IPS-18a (cell line): ENCODE measurements around the gene DDC.

ENCODE experiments used
- H3K27ac ChIP-seq: one replicate; pipeline ENCODE4 v1.5.1; 2013; ENCODE audit warnings: low read length
- H3K27me3 ChIP-seq: one replicate; pipeline ENCODE4 v1.6.1; 2013; ENCODE audit warnings: mild to moderate bottlenecking, low read length; ENCODE audit not compliant: control insufficient read depth, insufficient read depth
- H3K36me3 ChIP-seq: one replicate; pipeline ENCODE4 v1.6.1; 2013; ENCODE audit warnings: low read depth, low read length; ENCODE audit not compliant: control insufficient read depth
- H3K4me1 ChIP-seq: one replicate; pipeline ENCODE4 v1.6.1; 2013; ENCODE audit warnings: low read depth, low read length; ENCODE audit not compliant: control insufficient read depth
- H3K4me3 ChIP-seq: one replicate; pipeline ENCODE4 v1.5.1; 2013; ENCODE audit warnings: low read length
- H3K9ac ChIP-seq: one replicate; pipeline ENCODE4 v1.6.1; 2013; ENCODE audit warnings: mild to moderate bottlenecking, low read length, moderate library complexity
- H3K9me3 ChIP-seq: one replicate; pipeline ENCODE4 v1.6.1; 2013; ENCODE audit warnings: low read depth, low read length; ENCODE audit not compliant: control insufficient read depth

DDC gene, protein sequence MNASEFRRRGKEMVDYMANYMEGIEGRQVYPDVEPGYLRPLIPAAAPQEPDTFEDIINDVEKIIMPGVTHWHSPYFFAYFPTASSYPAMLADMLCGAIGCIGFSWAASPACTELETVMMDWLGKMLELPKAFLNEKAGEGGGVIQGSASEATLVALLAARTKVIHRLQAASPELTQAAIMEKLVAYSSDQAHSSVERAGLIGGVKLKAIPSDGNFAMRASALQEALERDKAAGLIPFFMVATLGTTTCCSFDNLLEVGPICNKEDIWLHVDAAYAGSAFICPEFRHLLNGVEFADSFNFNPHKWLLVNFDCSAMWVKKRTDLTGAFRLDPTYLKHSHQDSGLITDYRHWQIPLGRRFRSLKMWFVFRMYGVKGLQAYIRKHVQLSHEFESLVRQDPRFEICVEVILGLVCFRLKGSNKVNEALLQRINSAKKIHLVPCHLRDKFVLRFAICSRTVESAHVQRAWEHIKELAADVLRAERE

DNA sequence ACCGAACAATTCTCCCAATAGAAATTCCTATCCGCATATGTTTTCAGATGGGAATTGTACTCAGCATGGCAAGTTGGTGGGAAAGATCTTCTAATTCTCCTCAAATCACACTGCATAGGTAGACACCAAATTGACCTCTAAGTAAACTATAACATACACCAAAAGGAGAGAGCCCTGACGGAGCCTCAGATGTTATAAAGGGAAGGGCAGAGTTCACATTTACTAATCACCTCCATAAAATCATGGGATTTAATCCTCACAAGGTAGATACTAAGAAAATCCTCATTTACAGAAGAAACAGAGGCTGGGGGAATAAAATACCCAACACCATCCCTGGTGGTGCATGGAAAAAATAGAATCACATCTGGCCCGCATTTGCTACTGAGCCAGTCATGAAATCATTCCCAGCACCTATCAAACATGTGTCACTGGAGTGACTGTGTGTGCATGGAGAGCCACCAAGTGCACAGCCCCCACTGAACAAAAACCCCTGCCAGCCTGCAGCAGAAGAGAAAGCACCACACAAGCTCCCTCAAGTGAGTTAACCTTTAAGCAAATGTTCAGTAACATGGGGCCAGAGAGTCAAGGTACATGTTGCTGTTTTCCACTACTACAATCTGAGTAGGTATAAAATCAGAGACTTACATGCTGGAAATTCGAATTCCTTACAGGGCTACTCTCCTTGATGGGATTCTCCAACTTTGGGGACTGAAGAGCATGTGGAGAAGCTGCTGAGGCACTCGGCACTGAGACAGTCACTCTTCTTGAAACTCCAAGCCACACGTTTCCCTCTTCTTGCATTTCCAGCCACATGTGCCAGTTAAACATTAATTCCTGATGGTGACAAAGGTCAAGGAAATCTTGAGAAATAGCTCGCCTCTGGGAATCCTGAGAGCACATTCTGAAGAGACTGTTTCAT lies at the start of gene DDC:
TSS of gene DDC (minus strand) at position 766 of the 919 bp plus-strand sequence. CDS start 21,320 bp downstream, outside the sequence.
- Histone ChIP-seq H3K4me3 (no peak within 1 kb of the TSS), H3K27ac (no peak within 1 kb of the TSS), H3K27me3 (no peaks in the 10 kb centered on the region)

DNA sequence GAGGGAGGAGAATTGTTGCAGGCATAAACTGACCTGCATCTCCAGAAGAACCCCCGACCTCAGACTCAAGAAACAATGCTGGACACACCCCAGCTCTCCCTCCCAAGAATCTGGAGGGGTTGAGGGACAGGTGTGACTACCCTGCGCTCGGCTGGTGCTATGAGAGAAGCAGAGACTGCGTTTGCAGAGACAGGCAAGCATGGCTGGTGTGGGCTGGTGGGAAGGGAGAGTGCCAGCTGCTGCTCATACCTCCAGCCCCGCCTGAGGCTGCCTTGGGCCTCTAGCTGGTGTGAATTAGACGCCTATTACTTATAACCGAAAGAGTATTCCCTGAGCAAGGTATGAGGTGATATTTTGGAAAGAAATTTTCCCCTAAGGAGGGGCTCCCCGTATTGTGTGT lies 48.3 kb upstream of the DDC start:
- no peak overlapping the region for H3K9ac ChIP-seq
- H3K4me3 ChIP-seq: no peak overlapping the region
- H3K27me3 ChIP-seq: no peaks in the 10 kb centered on the region
- peaks cover 30% of the 10 kb centered on the region for H3K36me3 ChIP-seq
- no peaks in the 10 kb centered on the region for H3K4me1 ChIP-seq
- no peaks in the 10 kb centered on the region for H3K9me3 ChIP-seq
- H3K27ac ChIP-seq: no peak overlapping the region

More for the DNA sequence above, at the start of gene DDC:
- Histone ChIP-seq H3K4me1 (no peaks in the 10 kb centered on the region), H3K9me3 (no peaks in the 10 kb centered on the region), H3K36me3 (no peaks in the 10 kb centered on the region), H3K9ac (no peak within 1 kb of the TSS)

DNA sequence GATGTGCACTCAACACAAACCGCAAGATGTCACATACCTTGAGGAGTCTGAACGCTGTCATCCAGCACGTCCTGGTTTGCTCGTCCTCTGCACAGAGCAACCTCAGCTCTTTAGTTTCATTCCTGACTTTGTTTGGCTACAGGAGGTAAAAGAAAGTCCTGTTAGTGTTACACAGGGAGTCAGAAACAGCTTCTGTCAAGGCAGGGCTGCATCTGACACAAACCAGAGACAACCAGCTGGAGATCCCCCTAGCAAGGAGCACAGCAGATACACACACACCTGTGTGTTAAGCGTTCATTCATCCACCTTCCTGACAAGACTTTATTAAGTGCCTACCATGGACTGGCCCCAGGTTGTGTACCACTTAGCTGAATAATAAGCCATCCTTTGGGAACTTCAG lies 47.5 kb upstream of the DDC start:
- H3K27me3 ChIP-seq: no peaks in the 10 kb centered on the region
- no peaks in the 10 kb centered on the region for H3K4me1 ChIP-seq
- H3K9me3 ChIP-seq: no peaks in the 10 kb centered on the region
- peaks cover 31% of the 10 kb centered on the region for H3K36me3 ChIP-seq
- H3K9ac ChIP-seq: no peak overlapping the region
- H3K4me3 ChIP-seq: no peak overlapping the region
- no peak overlapping the region for H3K27ac ChIP-seq

DNA sequence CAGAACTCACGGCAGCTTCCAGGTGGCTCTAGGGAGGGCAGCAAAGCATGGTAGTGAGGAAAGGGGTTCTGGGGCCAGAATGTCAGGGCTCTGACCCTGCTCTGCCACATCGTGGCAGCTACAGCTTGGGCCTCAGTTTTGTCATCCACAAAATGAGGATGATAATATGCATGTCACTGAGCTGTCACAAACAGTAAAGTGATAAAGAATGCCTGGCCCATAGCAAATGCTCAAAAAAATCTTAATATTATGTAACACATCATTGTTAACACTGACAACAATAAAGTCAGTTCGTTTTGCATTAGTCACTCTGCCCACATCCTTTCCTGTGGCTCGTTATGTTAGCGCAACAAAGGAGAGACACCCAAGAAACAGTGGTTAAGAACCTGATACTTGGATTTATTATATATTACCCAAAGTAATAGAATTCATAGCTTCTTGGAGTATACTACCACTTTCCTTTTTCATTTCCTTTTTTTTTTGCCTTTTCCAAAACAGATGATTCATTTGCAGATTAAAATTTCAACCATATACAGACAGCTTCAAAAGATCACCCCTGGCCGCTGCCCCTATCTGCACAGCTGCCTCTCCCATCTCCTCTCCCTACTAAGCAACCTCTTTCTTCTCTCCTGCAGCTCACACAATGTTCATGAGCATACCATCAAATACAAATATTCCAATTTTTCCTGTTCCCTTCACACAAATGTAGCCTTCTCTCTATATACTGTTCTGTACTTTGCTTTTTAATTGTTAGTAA lies 45.5 kb upstream of the DDC start:
- H3K9ac ChIP-seq: no peak overlapping the region
- H3K27ac ChIP-seq: no peak overlapping the region
- no peaks in the 10 kb centered on the region for H3K4me1 ChIP-seq
- H3K27me3 ChIP-seq: no peaks in the 10 kb centered on the region
- H3K9me3 ChIP-seq: no peaks in the 10 kb centered on the region
- no peak overlapping the region for H3K4me3 ChIP-seq
- peaks cover 48% of the 10 kb centered on the region for H3K36me3 ChIP-seq

DNA sequence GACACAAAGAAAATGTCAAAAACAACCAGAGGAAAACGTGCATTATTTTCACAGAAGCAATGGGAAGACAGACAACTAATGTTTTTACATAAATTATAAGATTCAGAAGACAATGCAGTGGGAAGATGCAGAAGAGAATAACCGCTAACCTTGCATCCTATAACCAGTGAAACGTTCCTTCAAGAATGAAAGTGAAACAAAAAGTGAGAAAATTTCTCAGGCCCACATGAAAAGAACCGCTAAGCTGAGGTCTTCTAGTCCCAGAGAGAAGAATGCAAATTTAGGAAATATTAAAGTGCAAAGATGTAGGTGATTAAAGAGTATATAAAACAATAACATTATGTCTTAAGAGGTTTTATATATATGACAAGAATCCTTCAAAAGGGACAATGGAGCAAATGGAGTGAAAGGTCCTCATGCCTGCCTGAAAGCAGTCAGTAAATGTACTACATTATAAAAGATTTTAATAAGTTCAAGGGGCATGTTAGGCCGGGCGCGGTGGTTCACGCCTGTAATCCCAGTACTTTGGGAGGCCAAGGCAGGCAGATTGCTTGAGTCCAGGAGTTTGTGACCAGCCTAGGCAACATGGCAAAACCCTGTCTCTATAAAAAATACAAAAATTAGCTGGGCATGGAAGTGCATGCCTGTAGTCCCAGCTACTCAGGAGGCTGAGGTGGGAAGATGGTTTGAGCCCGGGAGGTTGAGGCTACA lies 43.1 kb upstream of the DDC start:
- Histone ChIP-seq H3K9me3 (no peaks in the 10 kb centered on the region), H3K27ac (no peak overlapping the region), H3K27me3 (no peaks in the 10 kb centered on the region), H3K4me1 (peaks cover 2% of the 10 kb centered on the region), H3K36me3 (peaks cover 53% of the 10 kb centered on the region), H3K4me3 (no peak overlapping the region), H3K9ac (no peak overlapping the region)

DNA sequence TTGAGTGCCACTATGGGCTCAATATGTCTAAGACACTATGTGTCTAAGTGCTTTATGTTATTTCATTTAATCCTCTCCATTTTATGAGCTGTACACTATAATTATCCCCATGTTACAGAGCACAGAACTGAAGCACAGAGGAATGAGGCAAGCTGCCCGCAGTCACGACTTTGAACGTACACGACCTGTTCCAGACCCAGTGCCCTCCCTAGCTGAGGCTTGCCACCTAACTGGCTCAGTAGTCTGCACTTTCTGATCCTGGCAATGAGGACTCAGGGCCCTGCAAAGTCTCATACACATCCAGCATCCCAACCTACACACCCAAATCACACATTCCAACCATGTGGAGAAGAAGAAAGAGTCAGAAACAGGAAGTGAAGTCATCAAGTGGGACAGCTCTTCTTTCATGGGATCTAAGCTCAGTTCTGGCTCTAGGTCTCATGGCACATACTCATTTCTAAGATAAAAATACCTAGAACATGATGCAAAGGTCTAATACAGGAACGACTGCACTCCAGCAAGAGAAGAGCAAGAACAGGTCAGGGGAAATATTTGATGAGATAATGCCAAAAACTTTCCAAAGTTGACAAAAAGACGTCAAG lies 42.4 kb upstream of the DDC start:
- H3K9me3 ChIP-seq: no peaks in the 10 kb centered on the region
- H3K27ac ChIP-seq: no peak overlapping the region
- H3K27me3 ChIP-seq: no peaks in the 10 kb centered on the region
- no peak overlapping the region for H3K4me3 ChIP-seq
- H3K9ac ChIP-seq: no peak overlapping the region
- peaks cover 7% of the 10 kb centered on the region for H3K4me1 ChIP-seq
- peaks cover 49% of the 10 kb centered on the region for H3K36me3 ChIP-seq

DNA sequence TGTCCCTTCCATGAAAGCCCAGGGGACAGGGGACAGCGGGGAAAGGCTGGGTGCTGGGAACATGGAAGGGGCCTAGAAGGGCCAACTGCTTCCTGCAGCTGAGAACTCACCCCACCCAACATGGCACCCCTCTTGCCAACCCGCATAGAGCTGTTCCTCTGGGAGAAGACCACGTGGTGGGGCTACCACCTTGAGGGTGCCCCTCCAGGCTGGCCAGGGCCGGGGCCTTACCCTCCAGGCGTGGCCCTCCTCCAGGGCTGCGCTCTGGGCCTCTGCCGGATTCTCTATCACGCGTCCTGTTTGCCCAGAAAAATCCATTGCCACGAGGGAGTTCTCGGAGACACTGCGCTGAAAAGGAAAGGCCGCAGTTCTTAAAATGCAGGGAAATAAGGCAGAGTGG lies 39.9 kb upstream of the DDC start:
- Histone ChIP-seq H3K9me3 (no peaks in the 10 kb centered on the region), H3K36me3 (peaks cover 35% of the 10 kb centered on the region), H3K4me1 (peaks cover 7% of the 10 kb centered on the region), H3K9ac (no peak overlapping the region), H3K4me3 (no peak overlapping the region), H3K27ac (no peak overlapping the region), H3K27me3 (no peaks in the 10 kb centered on the region)

DNA sequence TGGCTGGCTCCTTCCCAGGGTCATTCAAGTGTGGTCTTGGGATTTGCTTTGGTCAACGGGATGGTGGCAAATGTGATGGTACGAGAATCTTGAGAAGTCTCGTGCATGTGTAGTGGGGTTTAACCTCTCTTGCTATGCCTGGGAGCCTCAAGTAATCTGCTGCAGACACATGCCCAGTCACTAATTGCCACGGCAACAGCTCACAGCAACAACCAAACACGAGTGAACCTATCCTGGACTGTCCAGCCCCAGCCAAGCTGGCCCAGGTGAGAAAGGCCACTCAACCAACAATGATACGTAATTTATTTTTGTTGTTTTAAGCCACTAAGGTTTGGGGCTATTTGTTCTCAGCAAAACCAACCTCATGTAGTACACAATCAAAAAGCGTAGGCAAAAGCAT lies 38.1 kb upstream of the DDC start:
- Histone ChIP-seq H3K4me1 (peaks cover 7% of the 10 kb centered on the region), H3K9ac (no peak overlapping the region), H3K36me3 (peaks cover 38% of the 10 kb centered on the region), H3K27ac (no peak overlapping the region), H3K27me3 (no peaks in the 10 kb centered on the region), H3K4me3 (no peak overlapping the region), H3K9me3 (no peaks in the 10 kb centered on the region)

DNA sequence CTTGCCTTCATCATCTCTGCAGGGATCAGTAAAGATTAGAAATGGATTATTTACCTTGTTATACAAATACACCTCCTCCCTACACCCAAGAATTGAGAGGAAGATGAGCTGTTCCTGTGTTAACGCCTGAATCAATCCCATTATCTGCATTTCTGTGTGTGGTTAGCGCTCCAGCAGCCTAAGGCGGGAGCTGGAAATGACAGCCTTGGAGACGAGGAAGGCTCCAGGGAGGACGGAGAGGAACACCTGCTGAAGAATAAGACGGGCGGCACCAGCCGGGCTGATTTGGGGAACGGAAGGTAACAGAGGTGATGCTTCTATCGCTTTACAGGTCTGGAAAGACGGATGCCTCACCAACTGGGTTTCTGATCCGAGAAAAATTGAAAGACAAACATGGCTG lies 34.2 kb upstream of the DDC start:
- Histone ChIP-seq H3K36me3 (peaks cover 17% of the 10 kb centered on the region), H3K27me3 (no peaks in the 10 kb centered on the region), H3K9me3 (no peaks in the 10 kb centered on the region), H3K9ac (no peak overlapping the region), H3K4me3 (no peak overlapping the region), H3K27ac (no peak overlapping the region), H3K4me1 (peaks cover 7% of the 10 kb centered on the region)

DNA sequence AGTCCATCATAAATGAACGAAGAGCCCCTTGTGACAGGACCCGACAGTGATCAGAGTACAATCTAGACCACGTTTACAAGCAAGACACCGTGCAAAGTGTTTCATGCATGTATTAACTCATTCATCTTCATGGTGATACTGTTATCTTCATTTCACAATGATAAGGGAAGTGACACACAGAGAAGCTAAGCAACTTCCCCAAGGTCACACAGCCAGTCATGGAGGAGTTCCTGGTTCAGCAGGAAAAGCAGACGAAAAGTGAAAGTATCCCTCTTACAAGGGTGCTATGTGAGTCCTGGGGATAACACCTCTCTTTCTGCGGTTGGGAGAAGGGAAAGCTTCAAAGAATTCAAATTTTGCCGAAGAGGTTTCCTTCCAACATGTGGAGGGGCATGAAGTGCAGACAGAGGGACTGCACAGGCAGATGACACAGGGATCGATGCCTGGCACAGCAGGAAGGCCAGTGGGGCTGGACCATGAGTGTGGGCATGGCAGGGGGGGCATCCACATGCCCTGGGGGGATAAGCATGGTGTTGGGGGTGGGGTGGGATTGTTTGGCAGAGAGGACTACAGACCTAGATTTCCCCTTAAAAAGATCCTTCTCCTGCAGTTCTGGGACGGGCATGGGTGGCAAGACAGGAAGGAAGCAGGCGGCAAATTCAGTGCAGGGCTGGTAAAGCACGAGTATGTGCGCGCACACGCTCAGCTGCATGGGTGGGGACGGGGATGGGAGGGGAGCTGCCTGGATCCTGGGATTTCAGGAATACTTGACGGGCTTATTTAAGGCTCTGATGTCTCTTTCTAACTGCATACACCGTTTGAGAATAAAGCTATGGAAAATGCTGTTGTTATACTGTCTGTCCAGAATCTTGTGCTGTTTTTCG lies 33.5 kb upstream of the DDC start:
- Histone ChIP-seq H3K4me3 (no peak overlapping the region), H3K27me3 (no peaks in the 10 kb centered on the region), H3K36me3 (peaks cover 11% of the 10 kb centered on the region), H3K9ac (no peak overlapping the region), H3K27ac (no peak overlapping the region), H3K4me1 (peaks cover 7% of the 10 kb centered on the region), H3K9me3 (no peaks in the 10 kb centered on the region)
